Transverse colon (tissue), 4 donors: ENCODE results near the gene ENO2. TPM values are rescaled to one million over a fixed set of nuclear protein-coding genes. Genes with fewer than 3 reads are reported as not detected.
A peak's percentile ranks its signal among the peaks of the same experiment; 100 is the strongest.
"Not testable (repeated sequence)": the region's sequence is repeated elsewhere in the genome, so short reads cannot be mapped to it uniquely, and the experiment has no call there.

Experiments used
- DNase-seq: peaks from one replicate; pipeline ENCODE4 v3.0.0-alpha.2; 2019
- H3K27ac ChIP-seq, 4 donors: fragments of 200-600 bp; sonication (generic); 2 replicates each; pipeline ENCODE4 v1.5.1; 2016 to 2018; ENCODE audit warnings: inconsistent platforms in 4 of 4
- H3K27me3 ChIP-seq: fragments of 200-600 bp; sonication (generic); 2 replicates; pipeline ENCODE4 v1.5.1; 2017; ENCODE audit warnings: inconsistent platforms
- H3K36me3 ChIP-seq, 4 donors: fragments of 200-600 bp; sonication (generic); 2 replicates each; pipeline ENCODE4 v1.5.1; 2017 to 2019; ENCODE audit warnings: inconsistent platforms in 4 of 4
- H3K4me1 ChIP-seq, 4 donors: fragments of 200-600 bp; sonication (generic); 2 replicates each; pipeline ENCODE4 v1.5.1; 2017 to 2020; ENCODE audit warnings: inconsistent platforms in 4 of 4
- H3K4me3 ChIP-seq, 4 donors: fragments of 200-600 bp; sonication (generic); 1 replicate in 1 of 4; 2 replicates in 3 of 4; pipeline versions ENCODE4 v1.5.1 to v1.6.1; 2017 to 2019; ENCODE audit warnings: inconsistent platforms in 4 of 4
- H3K9me3 ChIP-seq, 2 donors: fragments of 200-600 bp; sonication (generic); 2 replicates each; pipeline ENCODE4 v1.5.1; 2017 to 2019; ENCODE audit warnings: inconsistent platforms in 2 of 2
- CTCF ChIP-seq, 5 experiments: fragments of 200-600 bp in 3 of 5; fragments of 450-650 bp in 2 of 5; sonication (generic) in 3 of 5; IDR thresholded peaks; 1 replicate in 2 of 5; 2 replicates in 3 of 5; pipeline ENCODE4 v1.5.1; 2016 to 2017; ENCODE audit warnings: antibody characterized with exemption in 5 of 5, inconsistent platforms in 3 of 5, mild to moderate bottlenecking in 2 of 5, moderate library complexity in 1 of 5
- EP300 ChIP-seq: sonication (generic); formaldehyde crosslinking; IDR thresholded peaks from one replicate; pipeline ENCODE4 v1.6.1; 2017; ENCODE audit warnings: antibody characterized with exemption, low read depth
- POLR2A ChIP-seq: fragments of 450-650 bp; IDR thresholded peaks from one replicate; pipeline ENCODE4 v1.6.1; 2016; ENCODE audit warnings: antibody characterized with exemption, mild to moderate bottlenecking, moderate library complexity
- POLR2AphosphoS5 ChIP-seq, 3 donors: sonication (generic); formaldehyde crosslinking; IDR thresholded peaks; one replicate each; pipeline ENCODE4 v1.6.1; 2016; ENCODE audit warnings: antibody characterized with exemption in 3 of 3
- WGBS, 2 donors: methylation state at CpG; one replicate each; pipeline ENCODE4 v1.1.5; 2018; ENCODE audit warnings: low coverage in 1 of 2; 5-methylcytosine and 5-hydroxymethylcytosine counted together
- in situ Hi-C, 4 donors: fragments of 200-750 bp; cut with MboI; loops; one replicate each; pipeline versions ENCODE4 v1.15.0 to v1.15.1; 2017; ENCODE audit warnings: low sequenced_read_pairs in 3 of 4, low pct_ligation_motif_present in 1 of 4, low pct_unique_long_range_greater_than_20kb in 1 of 4
- intact Hi-C: fragments of 100-400 bp; cut with DNase I; formaldehyde crosslinking; loops from one replicate; pipeline ENCODE4 v1.15.1; 2023; ENCODE audit warnings: low total_unique reads
- total RNA-seq, 4 donors: library from RNA; depleted of rRNA; stranded (reverse); fragments of >200 nt; gene quantifications; one replicate each; pipeline ENCODE4 v1.1.0, GENCODE V29; 2016

ENO2 gene
- total RNA-seq, 4 donors from 2014 or later, result 7.2 to 14.1 (median 9.6) TPM

- TF ChIP-seq EP300 (no peak), POLR2AphosphoS5 (IDR thresholded peaks at IDR 0.05) (peak; percentile 59 to 76 (median 65)), POLR2A (peak; percentile 40), CTCF (IDR thresholded peaks at IDR 0.05) (no peak)
- peak overlapping the region in 3 of 4 donors; percentile 58 to 81 (median 77) for H3K4me3 ChIP-seq
- peak; percentile 83 for DNase-seq
- H3K36me3 ChIP-seq, result peaks cover 0 to 10% (median 5%) of the 10 kb centered on the region in 4 donors
- H3K27ac ChIP-seq, result peak overlapping the region; percentile 89 to 99 (median 92)
- in situ Hi-C loops, result no loop called here
- H3K27me3 ChIP-seq, result no peaks in the 10 kb centered on the region
- H3K4me1 ChIP-seq, result peaks cover 24 to 58% (median 50%) of the 10 kb centered on the region in 4 donors
- intact Hi-C loops, result loop anchor here (5.0 kb wide), 1 partner anchor 66 kb away; no protein-coding TSS in a partner anchor
- no peaks in the 10 kb centered on the region for H3K9me3 ChIP-seq
- WGBS, 2 donors, result 20 to 60% methylated on average over 1 to 12 of the region's 12 CpGs
Measured at GRCh38 chr12:6871052-6871957, 43.1 kb upstream of the ENO2 start.

GRCh38 chr12:6872073-6873048 is 42.0 kb upstream of the ENO2 start:
- peak; percentile 91 for DNase-seq
- TF ChIP-seq POLR2AphosphoS5 (IDR thresholded peaks at IDR 0.05), result peak; percentile 14 to 82 (median 59)
- no peak for TF ChIP-seq EP300
- peak; percentile 93 to 98 (median 97) for TF ChIP-seq CTCF (IDR thresholded peaks at IDR 0.05)
- TF ChIP-seq POLR2A, result no peak
- Histone ChIP-seq H3K4me3 (peak overlapping the region; percentile 51 to 81 (median 68)), H3K27ac (peak overlapping the region; percentile 89 to 99 (median 92)), H3K36me3 (peaks cover 0 to 10% (median 5%) of the 10 kb centered on the region in 4 donors), H3K9me3 (no peaks in the 10 kb centered on the region), H3K4me1 (peaks cover 24 to 51% (median 43%) of the 10 kb centered on the region in 4 donors), H3K27me3 (no peaks in the 10 kb centered on the region)
- intact Hi-C loops (loop anchor here (5.0 kb wide), 1 partner anchor 65 kb away; no protein-coding TSS in a partner anchor), in situ Hi-C loops (no loop called here)
- 0 to 4% methylated on average over 7 to 32 of the region's 40 CpGs for WGBS, 2 donors

GRCh38 chr12:6873094-6874014 is 41.0 kb upstream of the ENO2 start, which contains the start of gene SPSB2:
Gene SPSB2, minus strand, starts transcription at chr12:6873303. Its CDS starts 402 bp downstream, at chr12:6872901.
- intact Hi-C loops, result loop anchor here (5.0 kb wide), 1 partner anchor 64 kb away; no protein-coding TSS in a partner anchor
- peak; percentile 99 for DNase-seq

GRCh38 chr12:6874015-6874368 is 40.4 kb upstream of the ENO2 start:
- WGBS, 2 donors, result 48 to 51% methylated on average over 8 to 9 of the region's 9 CpGs
- H3K27me3 ChIP-seq, H3K9me3 ChIP-seq, in situ Hi-C loops, DNase-seq: not testable (repeated sequence)
- peaks cover 17 to 42% (median 35%) of the 10 kb centered on the region in 4 donors for H3K4me1 ChIP-seq
- peaks cover 0 to 10% (median 5%) of the 10 kb centered on the region in 4 donors for H3K36me3 ChIP-seq
- intact Hi-C loops, result loop anchor here (5.0 kb wide), 1 partner anchor 63 kb away; no protein-coding TSS in a partner anchor
- peak overlapping the region in 3 of 4 donors; percentile 58 to 81 (median 77) for H3K4me3 ChIP-seq
- H3K27ac ChIP-seq, result peak overlapping the region; percentile 89 to 99 (median 92)

More at GRCh38 chr12:6873094-6874014, 41.0 kb upstream of the ENO2 start, which contains the start of gene SPSB2:
- in situ Hi-C loops, result no loop called here
- H3K4me3 ChIP-seq, result peak within 1 kb of the TSS; percentile 58 to 81 (median 69)
- no peaks in the 10 kb centered on the region for H3K27me3 ChIP-seq
- 0 to 20% methylated on average over 1 to 21 of the region's 66 CpGs for WGBS, 2 donors
- H3K27ac ChIP-seq, result peak within 1 kb of the TSS; percentile 89 to 99 (median 92)
- no peak for TF ChIP-seq EP300
- peak in 1 of 5 experiments; percentile 2 for TF ChIP-seq CTCF (IDR thresholded peaks at IDR 0.05)
- TF ChIP-seq POLR2AphosphoS5 (IDR thresholded peaks at IDR 0.05), result peak; percentile 81 to 91 (median 88)
- TF ChIP-seq POLR2A, result peak; percentile 83
- H3K9me3 ChIP-seq, result no peaks in the 10 kb centered on the region
- H3K4me1 ChIP-seq, result peaks cover 23 to 49% (median 41%) of the 10 kb centered on the region in 4 donors
- peaks cover 0 to 10% (median 5%) of the 10 kb centered on the region in 4 donors for H3K36me3 ChIP-seq

GRCh38 chr12:6879824-6880223 is 34.6 kb upstream of the ENO2 start:
- DNase-seq, H3K27me3 ChIP-seq, H3K9me3 ChIP-seq, H3K4me3 ChIP-seq, H3K4me1 ChIP-seq, in situ Hi-C loops, H3K36me3 ChIP-seq, intact Hi-C loops: not testable (repeated sequence)
- 73 to 90% methylated on average over 4 to 11 of the region's 11 CpGs for WGBS, 2 donors
- H3K27ac ChIP-seq, result peak overlapping the region in 3 of 4 donors; percentile 54 to 63 (median 60)
